Osteocyte (in vitro differentiated cells): Measurements from ENCODE around the gene THAP8. TPM values are rescaled to one million over a fixed set of nuclear protein-coding genes. Genes with fewer than 3 reads are reported as not detected.

ENCODE experiments used
- DNase-seq: peaks from one replicate; pipeline ENCODE4 v3.0.0; 2021; ENCODE audit warnings: mixed read lengths; ENCODE audit not compliant: unreplicated experiment; ENCODE audit errors: extremely low spot score
- H3K27ac Mint-ChIP-seq: one replicate; pipeline ENCODE4 v1.8.0; 2021; ENCODE audit warnings: mild to moderate bottlenecking, mixed read lengths; ENCODE audit not compliant: unreplicated experiment
- H3K27me3 Mint-ChIP-seq: one replicate; pipeline ENCODE4 v1.8.0; 2021; ENCODE audit warnings: mixed read lengths; ENCODE audit not compliant: unreplicated experiment
- H3K36me3 Mint-ChIP-seq: one replicate; pipeline ENCODE4 v1.8.0; 2021; ENCODE audit warnings: mixed read lengths; ENCODE audit not compliant: unreplicated experiment
- H3K4me1 Mint-ChIP-seq: one replicate; pipeline ENCODE4 v1.8.0; 2021; ENCODE audit warnings: mixed read lengths; ENCODE audit not compliant: unreplicated experiment
- H3K4me3 Mint-ChIP-seq: one replicate; pipeline ENCODE4 v1.8.0; 2021; ENCODE audit warnings: mild to moderate bottlenecking, moderate library complexity, mixed read lengths; ENCODE audit not compliant: unreplicated experiment
- H3K9me3 Mint-ChIP-seq: one replicate; pipeline ENCODE4 v1.8.0; 2021; ENCODE audit warnings: mixed read lengths; ENCODE audit not compliant: unreplicated experiment
- CTCF ChIP-seq: fragments of 200-600 bp; sonication (generic); IDR thresholded peaks from 2 replicates; pipeline ENCODE4 v1.5.0; 2021; ENCODE audit warnings: antibody characterized with exemption, mild to moderate bottlenecking, moderate library complexity
- total RNA-seq: library from RNA; stranded (reverse); gene quantifications from 2 replicates; pipeline ENCODE4 v1.2.1, GENCODE V29; 2021

The THAP8 gene
- total RNA-seq, 1 donor from 2014 or later: 8.0 TPM

- H3K27ac Mint-ChIP-seq: no peak overlapping the region
Measured at GRCh38 chr19:36019061-36019670, 34.9 kb downstream of the THAP8 start.

GRCh38 chr19:36014012-36014924 is 39.8 kb downstream of the THAP8 start, which contains the start of gene ALKBH6:
Gene ALKBH6, minus strand, starts transcription at chr19:36014213. Its CDS starts 816 bp downstream, at chr19:36013397.
- peak; percentile 99 for DNase-seq
- no peaks in the 10 kb centered on the region for H3K9me3 Mint-ChIP-seq
- no peak for TF ChIP-seq CTCF
- H3K4me3 Mint-ChIP-seq: peak within 1 kb of the TSS; percentile 98
- no peaks in the 10 kb centered on the region for H3K27me3 Mint-ChIP-seq
- peaks cover 26% of the 10 kb centered on the region for H3K4me1 Mint-ChIP-seq
- H3K36me3 Mint-ChIP-seq: peaks cover 17% of the 10 kb centered on the region
- H3K27ac Mint-ChIP-seq: peak within 1 kb of the TSS; percentile 94

More at GRCh38 chr19:36019061-36019670, 34.9 kb downstream of the THAP8 start:
- Mint-ChIP-seq H3K27me3 (no peaks in the 10 kb centered on the region), H3K4me3 (no peak overlapping the region), H3K36me3 (peaks cover 31% of the 10 kb centered on the region), H3K9me3 (no peaks in the 10 kb centered on the region), H3K4me1 (peaks cover 8% of the 10 kb centered on the region)
- TF ChIP-seq CTCF: no peak
- DNase-seq: no peak

GRCh38 chr19:36013280-36014011 is 40.6 kb downstream of the THAP8 start:
- H3K4me3 Mint-ChIP-seq: peak overlapping the region; percentile 98
- H3K9me3 Mint-ChIP-seq: no peaks in the 10 kb centered on the region
- no peaks in the 10 kb centered on the region for H3K27me3 Mint-ChIP-seq
- no peak for DNase-seq
- peaks cover 30% of the 10 kb centered on the region for H3K4me1 Mint-ChIP-seq
- no peak for TF ChIP-seq CTCF
- H3K36me3 Mint-ChIP-seq: peaks cover 17% of the 10 kb centered on the region
- peak overlapping the region; percentile 94 for H3K27ac Mint-ChIP-seq

GRCh38 chr19:36010402-36010801 is 43.7 kb downstream of the THAP8 start:
- Mint-ChIP-seq H3K27ac (no peak overlapping the region), H3K9me3 (no peaks in the 10 kb centered on the region), H3K36me3 (peaks cover 2% of the 10 kb centered on the region), H3K4me1 (peaks cover 30% of the 10 kb centered on the region), H3K4me3 (no peak overlapping the region), H3K27me3 (no peaks in the 10 kb centered on the region)
- no peak for TF ChIP-seq CTCF
- no peak for DNase-seq
